Activated B cell treated with CpG ODN at 0.5 μM for 24 hours (primary cell): ENCODE measurements around the gene MTMR2. TPM values are rescaled to one million over a fixed set of nuclear protein-coding genes. Genes with fewer than 3 reads are reported as not detected.

Source experiments
- ATAC-seq: fragments of 200-7000 bp; cut with Tn5 transposase; one replicate; pipeline ENCODE4 v1.10.0; 2021; ENCODE audit warnings: low read depth, mild to moderate bottlenecking, moderate library complexity
- CTCF ChIA-PET: fragments of 350-600 bp; sonication (Branson Sonifier 250); formaldehyde crosslinking; loops from one replicate; lab custom pipeline; 2021; ENCODE audit warnings: antibody characterized with exemption; lab: Charles Lee
- POLR2A ChIA-PET: fragments of 350-600 bp; sonication (Branson Sonifier 250); formaldehyde crosslinking; loops from one replicate; lab custom pipeline; 2021; ENCODE audit warnings: antibody characterized with exemption; lab: Charles Lee
- DNase-seq: peaks from one replicate; pipeline ENCODE4 v3.0.0; 2022
- H3K27ac Mint-ChIP-seq: one replicate; pipeline ENCODE4 v1.8.0; 2020; ENCODE audit warnings: mixed read lengths
- H3K27me3 Mint-ChIP-seq: one replicate; pipeline ENCODE4 v1.8.0; 2021; ENCODE audit warnings: mixed read lengths
- H3K36me3 Mint-ChIP-seq: one replicate; pipeline ENCODE4 v1.8.0; 2021; ENCODE audit warnings: low read depth, mixed read lengths
- H3K4me1 Mint-ChIP-seq: one replicate; pipeline ENCODE4 v1.8.0; 2021; ENCODE audit warnings: mixed read lengths
- H3K4me3 Mint-ChIP-seq: one replicate; pipeline ENCODE4 v1.8.0; 2020; ENCODE audit warnings: mild to moderate bottlenecking, mixed read lengths
- H3K9me3 Mint-ChIP-seq: one replicate; pipeline ENCODE4 v1.8.0; 2020; ENCODE audit warnings: mixed read lengths
- CTCF ChIP-seq: fragments of 200-600 bp; IDR thresholded peaks from one replicate; pipeline ENCODE4 v1.8.0; 2022; ENCODE audit warnings: antibody characterized with exemption, mild to moderate bottlenecking
- intact Hi-C: fragments of 100-400 bp; cut with micrococcal nuclease; formaldehyde crosslinking; loops from one replicate; pipeline ENCODE4 v1.15.1; 2024
- total RNA-seq: library from RNA; stranded (reverse); gene quantifications from 2 replicates; pipeline ENCODE4 v1.2.3, GENCODE V29; 2022

Gene MTMR2
- total RNA-seq, 1 donor from 2014 or later, result 22.6 TPM

GRCh38 chr11:95937358-95937757, 13.5 kb upstream of the MTMR2 start:
- intact Hi-C loops, result no loop called here
- H3K36me3 Mint-ChIP-seq, result no peaks in the 10 kb centered on the region
- H3K27ac Mint-ChIP-seq, result no peak overlapping the region
- ATAC-seq (no peak), DNase-seq (no peak)
- POLR2A ChIA-PET, result no interaction called here
- peaks cover 2% of the 10 kb centered on the region for H3K27me3 Mint-ChIP-seq
- TF ChIP-seq CTCF, result no peak
- no peak overlapping the region for H3K4me3 Mint-ChIP-seq
- H3K4me1 Mint-ChIP-seq, result no peaks in the 10 kb centered on the region
- CTCF ChIA-PET, result no interaction called here
- peaks cover 3% of the 10 kb centered on the region for H3K9me3 Mint-ChIP-seq

GRCh38 chr11:95933594-95933993, 9.7 kb upstream of the MTMR2 start:
- ATAC-seq (no peak), DNase-seq (no peak)
- Mint-ChIP-seq H3K27me3 (peaks cover 3% of the 10 kb centered on the region), H3K4me1 (no peaks in the 10 kb centered on the region), H3K36me3 (peaks cover 3% of the 10 kb centered on the region), H3K9me3 (peaks cover 19% of the 10 kb centered on the region), H3K27ac (no peak overlapping the region), H3K4me3 (no peak overlapping the region)
- POLR2A ChIA-PET, result no interaction called here
- intact Hi-C loops, result no loop called here
- no peak for TF ChIP-seq CTCF
- CTCF ChIA-PET, result no interaction called here

- no peak for DNase-seq
- ChIA-PET POLR2A (no interaction called here), CTCF (no interaction called here)
- intact Hi-C loops, result no loop called here
- no peak for ATAC-seq
- H3K27ac Mint-ChIP-seq, result no peak overlapping the region
- peaks cover 3% of the 10 kb centered on the region for H3K36me3 Mint-ChIP-seq
- no peak overlapping the region for H3K4me3 Mint-ChIP-seq
- H3K27me3 Mint-ChIP-seq, result peaks cover 7% of the 10 kb centered on the region
- TF ChIP-seq CTCF, result no peak
- H3K9me3 Mint-ChIP-seq, result peaks cover 19% of the 10 kb centered on the region
- no peaks in the 10 kb centered on the region for H3K4me1 Mint-ChIP-seq
These were observed 8.0 kb upstream of the MTMR2 start for GRCh38 chr11:95931916-95932315.

GRCh38 chr11:95930948-95931347, 7.0 kb upstream of the MTMR2 start:
- no peak for TF ChIP-seq CTCF
- H3K27me3 Mint-ChIP-seq, result peaks cover 11% of the 10 kb centered on the region
- ATAC-seq (no peak), DNase-seq (no peak)
- POLR2A ChIA-PET, result no interaction called here
- H3K9me3 Mint-ChIP-seq, result peaks cover 19% of the 10 kb centered on the region
- no peak overlapping the region for H3K27ac Mint-ChIP-seq
- CTCF ChIA-PET, result interaction anchor here (0.6 kb wide), 1 partner anchor 18 kb away, joined by 3 read pairs; no protein-coding TSS in a partner anchor
- peaks cover 3% of the 10 kb centered on the region for H3K36me3 Mint-ChIP-seq
- intact Hi-C loops, result no loop called here
- no peaks in the 10 kb centered on the region for H3K4me1 Mint-ChIP-seq
- no peak overlapping the region for H3K4me3 Mint-ChIP-seq

GRCh38 chr11:95926726-95927125, 2.8 kb upstream of the MTMR2 start:
- no peak for DNase-seq
- H3K36me3 Mint-ChIP-seq, result peaks cover 14% of the 10 kb centered on the region
- ChIA-PET POLR2A (no interaction called here), CTCF (no interaction called here)
- H3K27ac Mint-ChIP-seq, result no peak overlapping the region
- TF ChIP-seq CTCF, result no peak
- peaks cover 13% of the 10 kb centered on the region for H3K9me3 Mint-ChIP-seq
- no peak for ATAC-seq
- intact Hi-C loops, result loop anchor here (10.0 kb wide), 1 partner anchor 862 kb away; the partner anchor contains the start of gene SRSF8
- peaks cover 9% of the 10 kb centered on the region for H3K27me3 Mint-ChIP-seq
- peaks cover 27% of the 10 kb centered on the region for H3K4me1 Mint-ChIP-seq
- H3K4me3 Mint-ChIP-seq, result no peak overlapping the region
